GM15510 (cell line): ENCODE results near the gene KIF1B.

Experiments used
- POLR2A ChIP-seq: IDR thresholded peaks from 3 replicates; pipeline ENCODE4 v1.6.1; 2011; ENCODE audit warnings: borderline replicate concordance; ENCODE audit not compliant: insufficient read length; ENCODE audit errors: extremely low read depth

Gene KIF1B

GRCh38 chr1:10209905-10210810 is at the start of gene KIF1B:
TSS of gene KIF1B (plus strand) at chr1:10210570. CDS start at chr1:10232329, 21,759 bp downstream.
- TF ChIP-seq POLR2A, result peak; percentile 71

GRCh38 chr1:10160907-10161490 is 49.4 kb upstream of the KIF1B start:
- no peak for TF ChIP-seq POLR2A

GRCh38 chr1:10161541-10162290 is 48.7 kb upstream of the KIF1B start:
- TF ChIP-seq POLR2A, result no peak

GRCh38 chr1:10168912-10169514 is 41.4 kb upstream of the KIF1B start:
- no peak for TF ChIP-seq POLR2A

GRCh38 chr1:10170239-10170574 is 40.2 kb upstream of the KIF1B start:
- TF ChIP-seq POLR2A, result no peak

GRCh38 chr1:10171105-10171767 is 39.1 kb upstream of the KIF1B start:
- TF ChIP-seq POLR2A, result no peak

GRCh38 chr1:10171995-10172669 is 38.2 kb upstream of the KIF1B start:
- TF ChIP-seq POLR2A, result no peak

GRCh38 chr1:10173582-10173981 is 36.8 kb upstream of the KIF1B start:
- no peak for TF ChIP-seq POLR2A

- TF ChIP-seq POLR2A, result no peak
Measured at GRCh38 chr1:10177876-10178275, 32.5 kb upstream of the KIF1B start.

- no peak for TF ChIP-seq POLR2A
Measured at GRCh38 chr1:10178597-10179405, 31.6 kb upstream of the KIF1B start.

- TF ChIP-seq POLR2A, result no peak
Measured at GRCh38 chr1:10179406-10180091, 30.8 kb upstream of the KIF1B start.

- no peak for TF ChIP-seq POLR2A
Measured at GRCh38 chr1:10181154-10181553, 29.2 kb upstream of the KIF1B start.

- TF ChIP-seq POLR2A, result no peak
Measured at GRCh38 chr1:10185759-10186158, 24.6 kb upstream of the KIF1B start.

GRCh38 chr1:10186331-10187025 is 23.9 kb upstream of the KIF1B start:
- no peak for TF ChIP-seq POLR2A
